CD4-positive, alpha-beta memory T cell (primary cell): ENCODE data around the gene TTC7B. TPM values are rescaled to one million over a fixed set of nuclear protein-coding genes. Genes with fewer than 3 reads are reported as not detected.

ENCODE experiments used
- CTCF ChIA-PET: fragments of 350-600 bp; sonication (Branson Sonifier 250); formaldehyde crosslinking; loops from one replicate; lab custom pipeline; 2021; ENCODE audit warnings: inconsistent platforms; ENCODE audit not compliant: partially characterized antibody; lab: Charles Lee
- POLR2A ChIA-PET: fragments of 350-600 bp; sonication (Branson Sonifier 250); formaldehyde crosslinking; loops from one replicate; lab custom pipeline; 2021; ENCODE audit not compliant: partially characterized antibody; lab: Charles Lee
- DNase-seq, 5 donors: peaks; one replicate each; pipeline versions ENCODE4 v3.0.0 to v3.0.0-alpha.2; 2020 to 2022; ENCODE audit warnings: mixed read lengths in 1 of 5
- H3K27ac ChIP-seq: one replicate; pipeline ENCODE4 v1.7.0; 2013; ENCODE audit warnings: low read depth, low read length
- H3K27me3 ChIP-seq: 2 replicates; pipeline ENCODE4 v1.7.0; 2013; ENCODE audit warnings: mild to moderate bottlenecking, low read length, moderate library complexity; ENCODE audit not compliant: insufficient read depth
- H3K36me3 ChIP-seq: 2 replicates; pipeline ENCODE4 v1.7.0; 2013; ENCODE audit warnings: mild to moderate bottlenecking, low read length, moderate library complexity; ENCODE audit not compliant: insufficient read depth
- H3K4me1 ChIP-seq: 2 replicates; pipeline ENCODE4 v1.7.0; 2013; ENCODE audit warnings: mild to moderate bottlenecking, low read length, moderate library complexity; ENCODE audit not compliant: insufficient read depth
- H3K4me3 ChIP-seq, 2 donors: one replicate each; pipeline ENCODE4 v1.7.0; 2013; ENCODE audit warnings: low read length in 2 of 2, mild to moderate bottlenecking in 1 of 2
- H3K9me3 ChIP-seq, 2 donors: one replicate each; pipeline ENCODE4 v1.7.0; 2013; ENCODE audit warnings: low read length in 2 of 2, control low read depth in 1 of 2; ENCODE audit not compliant: control insufficient read depth in 1 of 2
- H3K27ac Mint-ChIP-seq, 7 donors: one replicate each; pipeline ENCODE4 v1.8.0; 2020 to 2021; ENCODE audit warnings: mixed read lengths in 7 of 7, mild to moderate bottlenecking in 6 of 7, inconsistent platforms in 3 of 7, moderate library complexity in 3 of 7
- H3K27me3 Mint-ChIP-seq, 2 donors: one replicate each; pipeline ENCODE4 v1.8.0; 2020 to 2021; ENCODE audit warnings: mixed read lengths in 2 of 2
- H3K36me3 Mint-ChIP-seq, 2 donors: one replicate each; pipeline ENCODE4 v1.8.0; 2020 to 2021; ENCODE audit warnings: mixed read lengths in 2 of 2, inconsistent platforms in 1 of 2, mild to moderate bottlenecking in 1 of 2
- H3K4me1 Mint-ChIP-seq, 4 donors: one replicate each; pipeline ENCODE4 v1.8.0; 2020 to 2021; ENCODE audit warnings: mixed read lengths in 4 of 4, mild to moderate bottlenecking in 1 of 4
- H3K4me3 Mint-ChIP-seq, 8 donors: one replicate each; pipeline ENCODE4 v1.8.0; 2020 to 2021; ENCODE audit warnings: mixed read lengths in 8 of 8, mild to moderate bottlenecking in 7 of 8, moderate library complexity in 6 of 8, inconsistent platforms in 3 of 8
- H3K9me3 Mint-ChIP-seq, 8 donors: one replicate each; pipeline ENCODE4 v1.8.0; 2020 to 2021; ENCODE audit warnings: mixed read lengths in 8 of 8, mild to moderate bottlenecking in 5 of 8, inconsistent platforms in 3 of 8, moderate library complexity in 1 of 8
- intact Hi-C: fragments of 100-400 bp; cut with micrococcal nuclease; formaldehyde crosslinking; loops from one replicate; pipeline ENCODE4 v1.15.1; 2023
- polyA plus RNA-seq, 2 donors: library from polyadenylated mRNA; unstranded; fragments of 300-500 nt; fragmentation: Illumina TruSeq; gene quantifications; one replicate each; pipeline ENCODE4 v1.2.3, GENCODE V29; 2021
- total RNA-seq, 2 experiments: library from RNA; stranded (reverse); gene quantifications; one replicate each; pipeline ENCODE4 v1.2.3, GENCODE V29; 2021

Gene TTC7B
- total and polyA plus RNA-seq, 4 experiments from 2014 or later = 0.30 to 1.9 (median 1.5) TPM; not detected in 1

- H3K27ac Mint-ChIP-seq = no peak overlapping the region
- H3K27me3 Mint-ChIP-seq = no peaks in the 10 kb centered on the region
- H3K27me3 ChIP-seq = no peaks in the 10 kb centered on the region
Measured at GRCh38 chr14:90538716-90539495, 277.3 kb downstream of the TTC7B start.

GRCh38 chr14:90538095-90538494 lies 278.1 kb downstream of the TTC7B start:
- intact Hi-C loops = no loop called here
- POLR2A ChIA-PET = no interaction called here
- Histone ChIP-seq H3K4me3 (no peak overlapping the region), H3K36me3 (no peaks in the 10 kb centered on the region), H3K9me3 (no peaks in the 10 kb centered on the region), H3K27me3 (no peaks in the 10 kb centered on the region), H3K4me1 (no peaks in the 10 kb centered on the region), H3K27ac (no peak overlapping the region)
- Mint-ChIP-seq H3K9me3 (no peaks in the 10 kb centered on the region), H3K4me3 (peak overlapping the region in 1 of 8 donors; percentile 13), H3K4me1 (no peaks in the 10 kb centered on the region), H3K27ac (no peak overlapping the region), H3K36me3 (no peaks in the 10 kb centered on the region), H3K27me3 (no peaks in the 10 kb centered on the region)
- CTCF ChIA-PET = no interaction called here
- DNase-seq = no peak

More at GRCh38 chr14:90538716-90539495, 277.3 kb downstream of the TTC7B start:
- Mint-ChIP-seq H3K36me3 (no peaks in the 10 kb centered on the region), H3K4me3 (no peak overlapping the region), H3K4me1 (no peaks in the 10 kb centered on the region), H3K9me3 (no peaks in the 10 kb centered on the region)
- Histone ChIP-seq H3K4me3 (no peak overlapping the region), H3K4me1 (no peaks in the 10 kb centered on the region), H3K9me3 (no peaks in the 10 kb centered on the region), H3K36me3 (no peaks in the 10 kb centered on the region), H3K27ac (no peak overlapping the region)
- ChIA-PET CTCF (no interaction called here), POLR2A (no interaction called here)
- intact Hi-C loops = no loop called here
- no peak for DNase-seq

GRCh38 chr14:90536511-90537191 lies 279.6 kb downstream of the TTC7B start:
- intact Hi-C loops = no loop called here
- no peak for DNase-seq
- no peaks in the 10 kb centered on the region for H3K4me1 ChIP-seq
- ChIA-PET CTCF (no interaction called here), POLR2A (no interaction called here)
- no peaks in the 10 kb centered on the region for H3K36me3 Mint-ChIP-seq
- no peaks in the 10 kb centered on the region for H3K27me3 Mint-ChIP-seq
- no peak overlapping the region for H3K27ac ChIP-seq
- H3K4me1 Mint-ChIP-seq = no peaks in the 10 kb centered on the region
- no peaks in the 10 kb centered on the region for H3K36me3 ChIP-seq
- H3K27ac Mint-ChIP-seq = peak overlapping the region in 1 of 7 donors; percentile 93
- H3K9me3 ChIP-seq = no peaks in the 10 kb centered on the region
- no peak overlapping the region for H3K4me3 Mint-ChIP-seq
- H3K9me3 Mint-ChIP-seq = no peaks in the 10 kb centered on the region
- no peaks in the 10 kb centered on the region for H3K27me3 ChIP-seq
- H3K4me3 ChIP-seq = no peak overlapping the region

GRCh38 chr14:90536092-90536491 lies 280.1 kb downstream of the TTC7B start:
- Histone ChIP-seq H3K4me3 (no peak overlapping the region), H3K27me3 (no peaks in the 10 kb centered on the region), H3K4me1 (no peaks in the 10 kb centered on the region), H3K27ac (no peak overlapping the region), H3K9me3 (no peaks in the 10 kb centered on the region), H3K36me3 (no peaks in the 10 kb centered on the region)
- no peaks in the 10 kb centered on the region for H3K9me3 Mint-ChIP-seq
- no peak overlapping the region for H3K4me3 Mint-ChIP-seq
- H3K4me1 Mint-ChIP-seq = no peaks in the 10 kb centered on the region
- DNase-seq = no peak
- peak overlapping the region in 1 of 7 donors; percentile 93 for H3K27ac Mint-ChIP-seq
- POLR2A ChIA-PET = no interaction called here
- no peaks in the 10 kb centered on the region for H3K27me3 Mint-ChIP-seq
- intact Hi-C loops = no loop called here
- no peaks in the 10 kb centered on the region for H3K36me3 Mint-ChIP-seq
- CTCF ChIA-PET = no interaction called here

- H3K27ac Mint-ChIP-seq = peak overlapping the region in 1 of 7 donors; percentile 65
- no peaks in the 10 kb centered on the region for H3K27me3 ChIP-seq
Measured at GRCh38 chr14:90535556-90536090, 280.6 kb downstream of the TTC7B start.

GRCh38 chr14:90534838-90535555 lies 281.2 kb downstream of the TTC7B start:
- ChIA-PET POLR2A (no interaction called here), CTCF (no interaction called here)
- Mint-ChIP-seq H3K4me3 (no peak overlapping the region), H3K4me1 (no peaks in the 10 kb centered on the region), H3K9me3 (no peaks in the 10 kb centered on the region), H3K36me3 (no peaks in the 10 kb centered on the region), H3K27ac (peak overlapping the region in 1 of 7 donors; percentile 65), H3K27me3 (no peaks in the 10 kb centered on the region)
- Histone ChIP-seq H3K9me3 (no peaks in the 10 kb centered on the region), H3K27me3 (no peaks in the 10 kb centered on the region), H3K4me3 (no peak overlapping the region), H3K27ac (no peak overlapping the region), H3K36me3 (no peaks in the 10 kb centered on the region), H3K4me1 (no peaks in the 10 kb centered on the region)
- no peak for DNase-seq
- intact Hi-C loops = no loop called here

More at GRCh38 chr14:90535556-90536090, 280.6 kb downstream of the TTC7B start:
- Mint-ChIP-seq H3K4me1 (no peaks in the 10 kb centered on the region), H3K27me3 (no peaks in the 10 kb centered on the region), H3K9me3 (no peaks in the 10 kb centered on the region), H3K4me3 (no peak overlapping the region), H3K36me3 (no peaks in the 10 kb centered on the region)
- POLR2A ChIA-PET = no interaction called here
- intact Hi-C loops = no loop called here
- Histone ChIP-seq H3K9me3 (no peaks in the 10 kb centered on the region), H3K27ac (no peak overlapping the region), H3K4me3 (no peak overlapping the region), H3K36me3 (no peaks in the 10 kb centered on the region), H3K4me1 (no peaks in the 10 kb centered on the region)
- DNase-seq = no peak
- CTCF ChIA-PET = no interaction called here
